Uterus (tissue), 4 donors: ENCODE results near the gene AMN. TPM values are rescaled to one million over a fixed set of nuclear protein-coding genes. Genes with fewer than 3 reads are reported as not detected.

ENCODE experiments used
- DNase-seq, 2 donors: peaks; one replicate each; pipeline ENCODE4 v3.0.0-alpha.2; 2019 to 2020
- H3K27ac ChIP-seq, 2 donors: fragments of 200-600 bp; sonication (generic); 1 replicate in 1 of 2; 2 replicates in 1 of 2; pipeline ENCODE4 v1.5.1; 2016 to 2018
- H3K27me3 ChIP-seq, 2 donors: fragments of 200-600 bp; sonication (generic); one replicate each; pipeline ENCODE4 v1.5.1; 2018 to 2019; ENCODE audit warnings: control low read depth in 1 of 2
- H3K36me3 ChIP-seq, 2 donors: fragments of 200-600 bp; sonication (generic); one replicate each; pipeline ENCODE4 v1.5.1; 2019; ENCODE audit warnings: control low read depth in 1 of 2
- H3K4me1 ChIP-seq, 2 donors: fragments of 200-600 bp; sonication (generic); one replicate each; pipeline ENCODE4 v1.5.1; 2018 to 2019; ENCODE audit warnings: control low read depth in 1 of 2
- H3K4me3 ChIP-seq, 2 donors: fragments of 200-600 bp; sonication (generic); 1 replicate in 1 of 2; 2 replicates in 1 of 2; pipeline ENCODE4 v1.5.1; 2018 to 2019; ENCODE audit warnings: mild to moderate bottlenecking in 1 of 2
- H3K9me3 ChIP-seq, 2 donors: fragments of 200-600 bp; sonication (generic); one replicate each; pipeline ENCODE4 v1.5.1; 2019; ENCODE audit warnings: control low read depth in 1 of 2
- CTCF ChIP-seq, 4 experiments: fragments of 200-600 bp in 2 of 4; fragments of 450-650 bp in 2 of 4; sonication (generic) in 2 of 4; IDR thresholded peaks; one replicate each; pipeline ENCODE4 v1.5.1; 2016 to 2019; ENCODE audit warnings: antibody characterized with exemption in 4 of 4, mild to moderate bottlenecking in 2 of 4, moderate library complexity in 1 of 4
- POLR2A ChIP-seq, 2 donors: fragments of 450-650 bp; IDR thresholded peaks; one replicate each; pipeline ENCODE4 v1.6.1; 2016; ENCODE audit warnings: antibody characterized with exemption in 2 of 2, mild to moderate bottlenecking in 1 of 2, moderate library complexity in 1 of 2
- intact Hi-C: fragments of 100-400 bp; cut with DNase I; formaldehyde crosslinking; loops from one replicate; pipeline ENCODE4 v1.15.1; 2023; ENCODE audit warnings: low total_unique reads
- total RNA-seq, 4 donors: library from RNA; depleted of rRNA in 3 of 4; stranded (reverse); fragments of >200 nt in 3 of 4; gene quantifications; one replicate each; pipeline versions ENCODE4 v1.1.0 to v1.2.4, GENCODE V29; 2014 to 2023
- donor health status: DM: yes; HTN: yes; CAD: no.

The AMN gene
- total RNA-seq, 4 donors from 2014 or later = 0.69 to 2.9 TPM; not detected in 2

GRCh38 chr14:102943979-102944378 lies 21.5 kb downstream of the AMN start:
- no peak for DNase-seq
- Histone ChIP-seq H3K4me3 (no peak overlapping the region), H3K36me3 (no peaks in the 10 kb centered on the region), H3K27me3 (no peaks in the 10 kb centered on the region), H3K27ac (no peak overlapping the region), H3K9me3 (no peaks in the 10 kb centered on the region), H3K4me1 (no peaks in the 10 kb centered on the region)
- TF ChIP-seq POLR2A (IDR thresholded peaks at IDR 0.05) (no peak), CTCF (IDR thresholded peaks at IDR 0.05) (no peak)
- intact Hi-C loops = no loop called here

DNA sequence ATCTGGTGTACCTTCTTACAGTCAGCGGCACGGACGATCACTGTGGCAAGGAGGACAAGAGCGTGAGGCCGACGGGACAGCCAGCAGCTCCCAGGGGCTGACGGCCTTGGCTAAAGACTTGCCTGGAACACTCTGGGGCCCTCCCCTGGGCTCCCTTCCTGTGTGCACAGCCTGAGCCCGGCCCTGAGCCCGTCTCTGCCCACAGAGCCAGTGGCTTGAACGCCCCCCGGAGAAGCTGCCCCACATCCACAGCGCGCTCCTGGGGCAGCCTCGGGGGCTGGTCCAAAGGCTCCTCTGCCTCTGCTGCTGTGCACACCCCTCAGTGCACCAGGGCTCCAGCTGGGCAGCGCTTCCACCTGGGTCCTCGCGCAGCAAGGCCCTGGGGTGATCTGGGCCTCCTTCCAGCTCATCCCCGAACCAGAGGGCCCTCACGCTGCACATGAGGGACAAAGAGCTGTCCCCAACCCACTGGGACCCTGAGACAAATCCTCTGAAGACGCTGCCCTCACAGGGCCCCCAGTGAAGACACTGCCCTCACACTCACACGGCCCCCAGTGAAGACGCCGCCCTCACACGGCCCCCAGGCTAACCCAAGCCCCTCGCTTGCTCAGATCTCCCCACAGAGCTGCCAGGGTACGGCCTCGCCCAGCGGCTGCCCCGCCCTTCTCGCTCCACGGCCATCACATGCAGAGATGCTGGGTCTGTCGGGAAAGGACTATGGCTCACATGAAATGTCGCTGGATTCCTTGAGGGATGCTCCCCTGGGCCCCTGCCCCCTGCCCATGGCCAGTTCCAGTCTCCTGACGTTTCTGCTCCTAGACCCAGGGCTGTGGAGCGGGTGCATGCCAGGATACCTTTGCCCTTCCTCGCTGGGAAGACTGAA lies 22.2 kb downstream of the AMN start:
- Histone ChIP-seq H3K4me1 (no peaks in the 10 kb centered on the region), H3K4me3 (no peak overlapping the region), H3K27ac (no peak overlapping the region), H3K36me3 (no peaks in the 10 kb centered on the region), H3K27me3 (no peaks in the 10 kb centered on the region), H3K9me3 (no peaks in the 10 kb centered on the region)
- intact Hi-C loops = no loop called here
- no peak for DNase-seq
- TF ChIP-seq POLR2A (IDR thresholded peaks at IDR 0.05) (no peak), CTCF (IDR thresholded peaks at IDR 0.05) (no peak)

DNA sequence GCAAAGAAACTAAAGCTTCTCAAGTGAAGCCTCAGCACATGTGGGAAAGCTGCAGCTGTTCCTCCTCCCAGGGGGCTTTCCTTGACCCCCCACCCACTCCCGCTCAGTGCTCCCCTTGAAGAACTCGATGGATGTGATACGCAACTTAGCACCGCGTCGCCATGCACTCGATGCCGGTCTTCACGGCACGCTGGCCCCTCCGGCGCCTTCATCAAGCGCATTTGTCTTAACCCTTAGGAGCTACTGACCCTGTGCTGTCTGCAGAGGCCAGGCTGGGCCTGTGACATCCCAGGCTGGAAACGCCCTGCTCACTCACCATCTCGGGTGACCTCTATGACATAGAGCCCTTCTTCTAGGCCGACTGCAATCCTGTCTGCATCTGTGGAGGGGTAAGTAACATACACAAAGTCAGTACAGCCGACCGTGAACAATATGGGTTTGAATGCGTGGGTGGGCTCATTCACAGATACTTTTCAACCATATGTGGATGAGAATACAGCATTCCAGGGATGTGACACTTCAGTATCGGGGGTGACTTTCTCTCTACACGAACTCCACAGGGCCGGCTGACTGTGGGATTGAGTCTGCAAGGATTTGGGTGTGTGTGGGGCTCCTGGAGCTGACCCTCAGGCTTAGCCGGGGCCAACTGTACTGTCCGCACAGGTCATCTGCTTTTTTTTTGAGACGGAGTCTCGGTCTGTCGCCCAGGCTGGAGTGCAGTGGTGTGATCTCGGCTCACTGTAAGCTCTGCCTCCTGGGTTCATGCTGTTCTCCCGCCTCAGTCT lies 23.1 kb downstream of the AMN start:
- intact Hi-C loops = no loop called here
- no peak for DNase-seq
- Histone ChIP-seq H3K9me3 (no peaks in the 10 kb centered on the region), H3K4me3 (no peak overlapping the region), H3K27me3 (no peaks in the 10 kb centered on the region), H3K36me3 (no peaks in the 10 kb centered on the region), H3K27ac (no peak overlapping the region), H3K4me1 (no peaks in the 10 kb centered on the region)
- no peak for TF ChIP-seq POLR2A (IDR thresholded peaks at IDR 0.05)
- TF ChIP-seq CTCF (IDR thresholded peaks at IDR 0.05) = no peak

GRCh38 chr14:102947321-102948103 lies 25.0 kb downstream of the AMN start:
- no peak for DNase-seq
- Histone ChIP-seq H3K27ac (no peak overlapping the region), H3K27me3 (no peaks in the 10 kb centered on the region), H3K36me3 (no peaks in the 10 kb centered on the region), H3K4me1 (no peaks in the 10 kb centered on the region), H3K4me3 (no peak overlapping the region), H3K9me3 (no peaks in the 10 kb centered on the region)
- TF ChIP-seq POLR2A (IDR thresholded peaks at IDR 0.05) = no peak
- TF ChIP-seq CTCF (IDR thresholded peaks at IDR 0.05) = no peak
- intact Hi-C loops = no loop called here
